ENCODE results near the gene SCN10A. TPM values are rescaled to one million over a fixed set of nuclear protein-coding genes. Genes with fewer than 3 reads are reported as not detected.
A peak's percentile ranks its signal among the peaks of the same experiment; 100 is the strongest.

The SCN10A gene
- total RNA-seq, 1 donor from 2014 or later, result not detected

GRCh38 chr3:38823722-38824121 is 7.7 kb upstream of the SCN10A start:
- Mint-ChIP-seq H3K27ac (ENCODE audit: unreplicated experiment) (no peak overlapping the region), H3K4me1 (ENCODE audit: unreplicated experiment) (peaks cover 6% of the 10 kb centered on the region), H3K9me3 (ENCODE audit: unreplicated experiment) (no peaks in the 10 kb centered on the region), H3K27me3 (ENCODE audit: unreplicated experiment) (peaks cover 4% of the 10 kb centered on the region), H3K4me3 (ENCODE audit: unreplicated experiment) (no peak overlapping the region), H3K36me3 (ENCODE audit: low read depth, unreplicated experiment) (peaks cover 6% of the 10 kb centered on the region)
- no peak for DNase-seq (ENCODE audit: low spot score)
- no peak for TF ChIP-seq CTCF (IDR thresholded peaks at IDR 0.05; ENCODE audit: unreplicated experiment)

GRCh38 chr3:38823186-38823585 is 7.2 kb upstream of the SCN10A start:
- Mint-ChIP-seq H3K36me3 (ENCODE audit: low read depth, unreplicated experiment) (peaks cover under 1% of the 10 kb centered on the region), H3K27ac (ENCODE audit: unreplicated experiment) (no peak overlapping the region), H3K4me3 (ENCODE audit: unreplicated experiment) (no peak overlapping the region), H3K4me1 (ENCODE audit: unreplicated experiment) (peaks cover 6% of the 10 kb centered on the region), H3K9me3 (ENCODE audit: unreplicated experiment) (no peaks in the 10 kb centered on the region), H3K27me3 (ENCODE audit: unreplicated experiment) (peaks cover 6% of the 10 kb centered on the region)
- TF ChIP-seq CTCF (IDR thresholded peaks at IDR 0.05; ENCODE audit: unreplicated experiment), result no peak
- DNase-seq (ENCODE audit: low spot score), result no peak

GRCh38 chr3:38811822-38812221 is 4.2 kb downstream of the SCN10A start:
- Mint-ChIP-seq H3K27me3 (ENCODE audit: unreplicated experiment) (peaks cover 2% of the 10 kb centered on the region), H3K9me3 (ENCODE audit: unreplicated experiment) (no peaks in the 10 kb centered on the region), H3K4me3 (ENCODE audit: unreplicated experiment) (no peak overlapping the region), H3K27ac (ENCODE audit: unreplicated experiment) (no peak overlapping the region), H3K4me1 (ENCODE audit: unreplicated experiment) (no peaks in the 10 kb centered on the region), H3K36me3 (ENCODE audit: low read depth, unreplicated experiment) (no peaks in the 10 kb centered on the region)
- TF ChIP-seq CTCF (IDR thresholded peaks at IDR 0.05; ENCODE audit: unreplicated experiment), result no peak
- no peak for DNase-seq (ENCODE audit: low spot score)

GRCh38 chr3:38805765-38806386 is 10.1 kb downstream of the SCN10A start:
- DNase-seq (ENCODE audit: low spot score), result peak; percentile 75

More at GRCh38 chr3:38805765-38806386, 10.1 kb downstream of the SCN10A start:
- TF ChIP-seq CTCF (IDR thresholded peaks at IDR 0.05; ENCODE audit: unreplicated experiment), result no peak
- H3K27ac Mint-ChIP-seq (ENCODE audit: unreplicated experiment), result no peak overlapping the region
- H3K4me3 Mint-ChIP-seq (ENCODE audit: unreplicated experiment), result no peak overlapping the region
- peaks cover 4% of the 10 kb centered on the region for H3K27me3 Mint-ChIP-seq (ENCODE audit: unreplicated experiment)
- H3K9me3 Mint-ChIP-seq (ENCODE audit: unreplicated experiment), result no peaks in the 10 kb centered on the region
- H3K4me1 Mint-ChIP-seq (ENCODE audit: unreplicated experiment), result peaks cover under 1% of the 10 kb centered on the region
- no peaks in the 10 kb centered on the region for H3K36me3 Mint-ChIP-seq (ENCODE audit: low read depth, unreplicated experiment)

All from endothelial cell (in vitro differentiated cells).